HG03108 (cell line): ENCODE data around the gene SPATA33.
"Not testable (repeated sequence)": the region's sequence is repeated elsewhere in the genome, so short reads cannot be mapped to it uniquely, and the experiment has no call there.

Experiments used
- ATAC-seq: cut with Tn5 transposase; IDR thresholded peaks from one replicate; pipeline ENCODE4 v1.9.1; 2021; ENCODE audit warnings: moderate library complexity; ENCODE audit not compliant: unreplicated experiment

Gene SPATA33

DNA sequence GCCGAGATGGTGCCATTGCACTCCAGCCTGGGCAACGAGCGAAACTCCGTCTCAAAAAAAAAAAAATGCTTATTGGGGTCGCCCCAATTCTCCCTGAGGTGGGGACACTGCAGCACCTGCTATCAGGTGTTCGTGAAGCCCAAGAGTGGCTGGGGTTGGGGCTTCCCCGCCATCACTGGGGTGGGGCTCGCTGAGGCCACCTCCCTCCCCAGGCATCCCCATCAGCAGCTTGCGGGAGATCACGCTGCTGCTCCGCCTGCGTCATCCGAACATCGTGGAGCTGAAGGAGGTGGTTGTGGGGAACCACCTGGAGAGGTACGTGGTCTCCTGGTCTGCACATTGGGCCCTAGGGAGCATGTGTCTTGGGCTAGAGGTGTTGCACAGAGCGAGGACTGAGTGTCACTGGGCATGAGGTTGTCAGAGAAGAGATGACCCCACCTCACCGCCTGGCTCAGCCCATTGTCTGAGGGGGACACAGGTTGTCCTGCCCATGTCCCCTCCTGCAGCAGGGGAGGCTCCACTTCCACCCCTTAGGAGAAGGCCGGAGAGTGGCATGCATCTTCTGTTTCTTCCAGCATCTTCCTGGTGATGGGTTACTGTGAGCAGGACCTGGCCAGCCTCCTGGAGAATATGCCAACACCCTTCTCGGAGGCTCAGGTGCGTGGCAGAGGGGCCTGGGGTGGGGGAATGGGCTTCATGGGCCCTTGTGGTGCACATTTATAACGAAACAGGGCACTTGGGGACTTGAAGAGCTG lies 33.8 kb downstream of the SPATA33 start:
- no peak for ATAC-seq

DNA sequence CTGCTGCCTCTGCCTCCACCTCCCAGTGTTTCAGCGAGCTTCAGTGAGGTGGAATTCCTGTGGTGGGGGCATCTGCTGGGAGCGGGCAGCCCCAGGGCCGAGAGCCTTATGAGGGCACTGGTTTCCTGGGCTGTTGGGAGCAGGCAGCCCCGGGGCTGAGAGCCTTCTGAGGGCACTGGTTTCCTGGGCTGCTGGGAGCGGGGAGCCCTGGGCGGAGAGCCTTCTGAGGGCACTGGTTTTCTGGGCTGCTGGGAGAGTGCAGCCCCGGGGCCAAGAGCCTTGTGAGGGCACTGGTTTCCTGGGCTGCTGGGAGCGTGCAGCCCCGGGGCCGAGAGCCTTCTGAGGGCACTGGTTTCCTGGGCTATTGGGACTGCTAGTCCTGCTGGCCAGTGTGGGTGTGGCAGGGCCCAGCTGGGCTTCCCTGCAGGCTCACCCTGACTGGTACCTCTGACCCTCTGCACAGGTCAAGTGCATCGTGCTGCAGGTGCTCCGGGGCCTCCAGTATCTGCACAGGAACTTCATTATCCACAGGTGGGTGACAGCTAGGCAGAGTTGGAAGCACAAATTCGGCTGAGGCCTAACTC lies 34.4 kb downstream of the SPATA33 start:
- no peak for ATAC-seq

DNA sequence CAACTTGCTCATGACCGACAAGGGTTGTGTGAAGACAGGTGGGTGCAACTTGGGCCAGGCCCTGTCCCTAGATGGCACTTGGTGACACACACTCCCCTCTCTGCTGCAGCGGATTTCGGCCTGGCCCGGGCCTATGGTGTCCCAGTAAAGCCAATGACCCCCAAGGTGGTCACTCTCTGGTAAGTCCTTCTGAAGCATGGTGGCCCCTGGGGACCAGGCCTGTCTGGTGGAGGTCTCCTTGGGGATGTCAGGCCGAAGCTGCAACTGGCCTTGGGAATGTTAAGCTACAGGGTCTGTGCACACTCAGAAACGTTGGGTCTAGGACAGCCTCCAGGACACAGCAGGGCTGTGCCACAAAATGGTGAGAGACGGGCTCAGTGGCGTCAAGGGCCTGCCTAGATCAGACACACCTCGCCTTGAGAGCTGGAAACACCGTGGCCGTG lies 35.7 kb downstream of the SPATA33 start:
- ATAC-seq, result no peak

DNA sequence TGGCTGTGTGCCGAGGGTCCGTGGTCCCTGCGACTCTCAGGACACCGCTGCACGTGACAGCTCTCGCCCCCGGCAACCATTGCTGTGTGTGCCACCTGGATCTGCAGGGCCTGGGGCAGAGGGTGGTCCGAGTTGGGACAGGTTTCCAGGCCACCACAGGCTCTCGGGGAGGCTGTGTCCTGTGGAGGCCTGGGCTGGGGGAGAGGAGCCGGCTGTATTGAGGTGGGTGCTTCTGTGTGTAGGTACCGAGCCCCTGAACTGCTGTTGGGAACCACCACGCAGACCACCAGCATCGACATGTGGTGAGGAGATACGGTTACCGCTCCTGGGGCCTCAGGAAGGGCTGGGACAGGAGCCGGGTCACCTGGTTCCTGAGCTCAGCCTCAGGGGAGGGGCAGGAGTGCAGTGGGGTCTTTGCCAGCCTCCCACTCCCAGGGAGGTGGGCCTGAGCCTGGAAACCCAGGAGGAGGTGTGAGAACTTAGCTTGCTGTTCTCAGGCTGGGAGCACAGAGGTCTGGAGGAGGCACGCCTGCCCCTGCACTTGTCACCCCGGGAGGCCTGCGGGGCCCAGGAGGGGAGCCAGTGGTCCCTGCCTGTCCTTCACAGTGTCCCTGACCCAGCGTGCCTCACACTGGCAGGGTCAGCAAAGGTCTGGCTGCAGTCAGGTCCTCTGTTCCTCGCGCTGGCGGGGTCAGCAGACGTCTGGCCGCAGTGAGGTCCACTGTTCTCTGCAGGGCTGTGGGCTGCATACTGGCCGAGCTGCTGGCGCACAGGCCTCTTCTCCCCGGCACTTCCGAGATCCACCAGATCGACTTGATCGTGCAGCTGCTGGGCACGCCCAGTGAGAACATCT lies 36.5 kb downstream of the SPATA33 start:
- no peak for ATAC-seq

DNA sequence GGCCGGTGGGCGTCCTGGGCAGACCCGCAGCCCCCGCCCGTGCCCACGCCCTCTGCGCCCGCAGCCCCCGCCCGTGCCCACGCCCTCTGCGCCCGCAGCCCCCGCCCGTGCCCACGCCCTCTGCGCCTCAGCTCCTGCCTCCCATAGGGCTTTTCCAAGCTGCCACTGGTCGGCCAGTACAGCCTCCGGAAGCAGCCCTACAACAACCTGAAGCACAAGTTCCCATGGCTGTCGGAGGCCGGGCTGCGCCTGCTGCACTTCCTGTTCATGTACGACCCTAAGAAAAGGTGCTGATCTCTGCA lies 37.1 kb downstream of the SPATA33 start:
- ATAC-seq, result not testable (repeated sequence)

DNA sequence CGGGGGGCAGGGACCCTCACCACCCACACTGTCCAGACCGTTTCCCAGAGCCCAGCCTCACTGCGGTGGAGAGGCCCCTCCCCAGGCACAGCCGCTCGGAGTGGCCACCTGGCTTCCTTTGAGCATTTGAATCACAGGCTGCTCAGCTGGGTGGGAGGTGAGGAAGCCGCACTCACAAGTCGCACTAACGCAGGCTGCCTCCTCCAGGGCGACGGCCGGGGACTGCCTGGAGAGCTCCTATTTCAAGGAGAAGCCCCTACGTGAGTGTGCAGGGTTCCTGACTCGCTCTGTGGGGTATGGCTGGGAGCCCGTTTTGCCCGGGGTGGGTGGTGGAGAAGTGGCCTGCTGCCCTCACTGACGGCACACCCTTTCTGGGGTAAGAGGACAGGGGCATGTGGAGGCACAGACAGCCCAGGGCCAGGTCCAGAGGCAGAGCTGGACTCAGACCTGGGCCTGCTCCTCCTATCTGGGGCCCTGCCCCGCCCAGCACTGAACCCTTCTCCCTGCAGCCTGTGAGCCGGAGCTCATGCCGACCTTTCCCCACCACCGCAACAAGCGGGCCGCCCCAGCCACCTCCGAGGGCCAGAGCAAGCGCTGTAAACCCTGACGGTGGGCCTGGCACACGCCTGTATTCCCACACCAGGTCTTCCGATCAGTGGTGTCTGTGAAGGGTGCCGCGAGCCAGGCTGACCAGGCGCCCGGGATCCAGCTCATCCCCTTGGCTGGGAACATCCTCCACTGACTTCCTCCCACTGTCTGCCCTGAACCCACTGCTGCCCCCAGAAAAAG lies 37.6 kb downstream of the SPATA33 start:
- no peak for ATAC-seq

DNA sequence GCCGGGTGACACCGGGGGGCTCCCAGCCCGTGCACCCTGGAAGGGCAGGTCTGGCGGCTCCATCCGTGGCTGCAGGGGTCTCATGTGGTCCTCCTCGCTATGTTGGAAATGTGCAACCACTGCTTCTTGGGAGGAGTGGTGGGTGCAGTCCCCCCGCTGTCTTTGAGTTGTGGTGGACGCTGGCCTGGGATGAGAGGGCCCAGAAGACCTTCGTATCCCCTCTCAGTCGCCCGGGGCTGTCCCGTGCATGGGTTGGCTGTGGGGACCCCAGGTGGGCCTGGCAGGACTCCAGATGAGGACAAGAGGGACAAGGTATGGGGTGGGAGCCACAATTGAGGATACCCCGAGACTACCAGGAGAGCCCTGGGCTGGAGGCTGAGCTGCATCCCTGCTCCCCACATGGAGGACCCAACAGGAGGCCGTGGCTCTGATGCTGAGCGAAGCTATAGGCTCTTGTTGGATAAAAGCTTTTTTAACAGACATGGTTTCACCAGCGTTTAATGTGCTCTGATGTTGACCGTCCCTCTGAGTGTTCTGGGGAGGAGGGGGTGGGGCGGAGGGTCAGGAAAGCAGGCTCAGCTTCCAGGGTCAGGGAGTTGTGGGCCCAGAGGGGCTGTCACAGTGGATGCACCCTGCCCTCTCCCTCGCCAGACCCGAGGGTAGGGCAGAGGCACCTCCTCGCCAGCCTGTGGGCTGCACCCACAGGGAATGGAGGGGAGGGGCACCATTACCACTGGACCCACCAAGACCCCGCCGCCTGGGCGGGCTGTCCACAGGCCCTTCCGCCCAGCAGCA lies 38.4 kb downstream of the SPATA33 start:
- no peak for ATAC-seq

DNA sequence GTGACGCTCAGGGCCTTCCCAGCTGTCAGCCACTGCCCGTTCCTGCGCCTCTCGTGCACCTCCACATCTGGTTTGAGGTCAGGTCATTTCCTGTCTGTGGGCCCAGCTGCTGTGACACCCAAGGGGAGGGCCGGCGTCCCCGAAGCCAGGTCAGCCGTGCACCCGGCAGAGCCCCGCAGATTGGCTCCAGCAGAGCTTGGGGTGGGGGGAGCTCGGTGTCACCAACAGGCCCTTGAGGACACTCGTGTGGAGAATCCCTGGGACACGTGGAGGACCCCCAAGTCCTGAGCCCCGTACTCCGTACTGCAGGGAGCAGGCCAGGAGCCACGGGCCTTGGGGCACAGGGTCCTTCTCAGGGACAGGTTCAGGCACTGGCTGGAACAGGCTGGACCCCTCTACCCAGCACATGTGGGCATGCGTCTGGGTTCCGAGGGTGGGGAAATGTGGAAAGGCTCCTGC lies 39.1 kb downstream of the SPATA33 start:
- ATAC-seq, result no peak

DNA sequence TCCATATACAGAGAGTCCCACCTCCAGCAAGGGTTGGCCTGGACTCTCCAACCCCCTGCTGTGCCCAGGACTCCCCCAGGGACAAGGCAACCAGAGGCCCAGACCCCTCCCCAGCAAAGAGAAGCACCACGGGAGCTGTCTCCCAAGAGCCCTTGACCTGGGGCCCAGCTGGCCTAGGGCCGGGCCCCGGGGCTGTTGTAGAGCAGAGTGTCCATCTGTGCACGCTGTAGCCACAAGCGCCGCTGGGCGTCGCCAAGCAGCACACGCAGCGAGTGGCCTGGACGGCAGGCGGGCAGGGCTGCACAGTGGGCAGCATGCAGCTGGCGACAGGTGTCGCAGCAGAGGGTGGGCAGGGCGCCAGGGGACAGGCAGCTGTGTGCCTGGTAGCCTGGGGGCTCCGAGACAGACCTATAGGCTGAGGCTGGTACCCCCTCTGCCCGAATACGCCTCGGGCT lies 39.6 kb downstream of the SPATA33 start:
- no peak for ATAC-seq

DNA sequence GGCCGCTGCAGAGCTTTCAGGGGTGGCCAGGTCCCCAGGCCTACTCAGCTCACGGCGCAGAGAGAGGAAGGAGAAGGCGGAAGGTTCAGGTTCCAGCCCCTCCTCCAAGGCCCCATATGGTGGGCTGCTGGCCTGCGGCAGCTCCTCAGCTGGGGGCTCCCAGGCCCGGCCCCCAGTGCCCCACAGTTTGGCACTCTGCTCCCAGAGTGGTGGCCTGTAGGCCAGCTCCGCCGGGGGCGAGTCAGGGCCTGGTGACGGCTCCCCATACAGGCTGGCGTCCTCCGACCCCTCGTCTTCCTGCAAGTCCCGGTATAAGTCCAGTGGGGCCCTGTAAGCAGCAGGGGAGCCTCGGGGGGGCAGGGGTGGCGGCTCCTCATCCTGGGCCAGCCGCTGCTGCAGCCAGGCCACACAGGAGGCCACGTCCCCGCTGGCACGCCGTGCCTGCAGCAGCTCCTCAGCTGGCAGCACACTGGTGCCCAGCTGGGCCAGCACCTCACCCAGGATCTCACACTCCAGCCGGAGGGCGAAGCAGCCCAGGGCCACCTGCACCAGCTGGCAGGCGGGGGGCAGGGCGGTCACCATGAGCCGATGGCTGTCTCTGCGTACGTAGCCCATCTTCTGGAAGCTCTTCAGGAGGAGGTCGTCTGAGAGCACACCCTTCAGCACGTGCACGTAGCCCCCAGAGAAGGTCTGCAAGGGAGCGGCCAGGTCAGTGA lies 40.1 kb downstream of the SPATA33 start:
- ATAC-seq, result no peak

DNA sequence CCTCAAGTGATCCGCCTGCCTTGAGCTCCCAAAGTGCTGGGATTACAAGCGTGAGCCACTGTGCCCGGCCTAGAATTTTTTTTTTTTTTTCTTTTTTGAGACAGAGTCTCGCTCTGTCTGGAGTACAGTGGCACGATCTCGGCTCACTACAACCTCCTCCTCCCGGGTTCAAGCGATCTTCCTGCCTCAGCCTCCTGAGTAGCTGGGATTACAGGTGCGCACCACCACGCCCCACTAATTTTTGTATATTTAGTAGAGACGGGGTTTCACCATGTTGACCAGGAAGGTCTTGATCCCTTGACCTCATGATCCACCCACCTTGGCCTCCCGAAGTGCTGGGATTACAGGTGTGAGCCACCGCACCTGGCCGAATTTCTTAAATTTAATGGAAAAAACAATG lies 41.1 kb downstream of the SPATA33 start:
- not testable (repeated sequence) for ATAC-seq

DNA sequence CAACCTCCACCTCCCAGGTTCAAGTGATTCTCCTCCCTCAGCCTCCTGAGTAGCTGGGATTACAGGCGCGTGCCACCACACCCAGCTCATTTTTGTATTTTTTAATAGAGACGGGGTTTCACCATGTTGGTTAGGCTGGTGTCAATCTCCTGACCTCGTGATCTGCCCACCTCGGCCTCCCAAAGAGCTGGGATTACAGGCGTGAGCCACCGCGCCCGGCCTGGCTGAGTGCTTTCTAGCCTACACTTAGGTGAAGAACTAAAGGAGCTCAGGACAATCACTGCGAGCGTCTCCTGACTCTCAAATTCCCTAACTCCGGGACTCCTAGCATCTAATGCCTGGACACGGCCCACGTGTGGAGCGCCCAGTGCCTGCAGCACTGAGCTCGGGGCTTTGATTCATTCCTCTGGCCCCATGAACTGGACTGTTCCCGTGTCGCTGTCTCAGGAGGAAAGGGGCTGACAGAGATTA lies 42.0 kb downstream of the SPATA33 start:
- not testable (repeated sequence) for ATAC-seq

DNA sequence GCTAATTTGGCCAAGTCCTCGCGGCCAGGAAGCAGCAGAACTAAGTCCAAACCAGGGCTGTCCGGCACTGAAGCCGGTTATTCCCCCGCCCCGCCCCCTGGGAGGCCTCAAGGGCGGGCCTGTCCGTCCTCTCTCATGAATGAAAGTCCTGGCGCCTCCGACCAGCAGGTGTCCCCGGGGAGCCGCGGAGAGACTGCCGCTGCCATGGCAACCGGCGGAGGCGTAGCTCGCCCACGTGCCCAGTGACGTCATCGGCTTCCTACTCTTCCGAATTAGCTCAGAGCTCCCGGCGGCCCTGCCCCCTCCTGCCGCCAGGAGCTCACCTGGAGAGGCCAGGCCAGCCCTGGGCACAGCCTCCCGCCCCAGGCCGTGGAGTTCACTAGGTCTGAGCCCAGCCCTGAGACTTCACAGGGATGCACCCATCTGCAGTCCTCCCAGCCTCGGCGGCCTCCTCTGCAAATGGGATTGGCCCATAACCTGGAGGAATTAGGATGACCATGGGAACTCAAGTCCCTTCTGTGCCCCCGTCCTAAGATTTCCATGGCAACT lies 42.5 kb downstream of the SPATA33 start:
- ATAC-seq, result peak; percentile 39

DNA sequence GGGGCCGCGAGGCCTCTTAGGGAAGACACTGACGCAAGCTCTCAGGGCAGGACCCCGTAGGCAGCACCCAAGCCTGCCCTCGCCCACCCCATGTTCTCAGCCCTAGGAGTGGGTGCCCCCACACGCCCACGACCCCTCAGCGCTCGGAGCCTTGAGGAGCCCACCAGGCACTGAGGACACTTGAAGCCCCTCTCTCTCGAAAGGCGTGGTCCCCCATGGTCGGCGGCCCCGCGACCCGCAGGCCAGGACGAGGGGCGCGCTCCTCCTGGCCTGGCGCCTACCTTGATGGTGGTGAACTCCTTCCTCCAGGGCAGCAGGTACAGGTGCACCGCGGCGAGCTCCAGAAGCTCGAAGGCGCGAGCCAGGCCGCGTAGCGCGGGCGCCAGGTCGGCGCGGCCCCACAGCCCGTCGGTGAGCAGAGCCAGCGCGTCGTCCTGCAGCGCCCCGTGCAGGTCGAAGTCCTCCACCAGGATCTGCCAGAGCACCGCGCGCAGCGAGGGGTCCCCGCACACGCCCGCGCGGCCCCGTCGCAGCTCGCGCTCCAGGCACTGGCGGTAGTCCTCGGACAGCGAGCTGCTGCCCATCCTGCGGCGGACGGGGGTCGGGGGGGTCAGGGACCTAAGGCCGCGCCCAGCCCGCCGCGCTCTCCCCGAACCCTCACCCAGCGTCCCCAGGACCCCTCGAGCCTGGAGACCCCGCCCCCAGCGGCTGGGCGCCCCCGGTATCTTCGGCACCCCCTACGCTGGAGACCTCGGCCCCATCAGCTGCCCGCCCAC lies 43.2 kb downstream of the SPATA33 start:
- ATAC-seq, result no peak

DNA sequence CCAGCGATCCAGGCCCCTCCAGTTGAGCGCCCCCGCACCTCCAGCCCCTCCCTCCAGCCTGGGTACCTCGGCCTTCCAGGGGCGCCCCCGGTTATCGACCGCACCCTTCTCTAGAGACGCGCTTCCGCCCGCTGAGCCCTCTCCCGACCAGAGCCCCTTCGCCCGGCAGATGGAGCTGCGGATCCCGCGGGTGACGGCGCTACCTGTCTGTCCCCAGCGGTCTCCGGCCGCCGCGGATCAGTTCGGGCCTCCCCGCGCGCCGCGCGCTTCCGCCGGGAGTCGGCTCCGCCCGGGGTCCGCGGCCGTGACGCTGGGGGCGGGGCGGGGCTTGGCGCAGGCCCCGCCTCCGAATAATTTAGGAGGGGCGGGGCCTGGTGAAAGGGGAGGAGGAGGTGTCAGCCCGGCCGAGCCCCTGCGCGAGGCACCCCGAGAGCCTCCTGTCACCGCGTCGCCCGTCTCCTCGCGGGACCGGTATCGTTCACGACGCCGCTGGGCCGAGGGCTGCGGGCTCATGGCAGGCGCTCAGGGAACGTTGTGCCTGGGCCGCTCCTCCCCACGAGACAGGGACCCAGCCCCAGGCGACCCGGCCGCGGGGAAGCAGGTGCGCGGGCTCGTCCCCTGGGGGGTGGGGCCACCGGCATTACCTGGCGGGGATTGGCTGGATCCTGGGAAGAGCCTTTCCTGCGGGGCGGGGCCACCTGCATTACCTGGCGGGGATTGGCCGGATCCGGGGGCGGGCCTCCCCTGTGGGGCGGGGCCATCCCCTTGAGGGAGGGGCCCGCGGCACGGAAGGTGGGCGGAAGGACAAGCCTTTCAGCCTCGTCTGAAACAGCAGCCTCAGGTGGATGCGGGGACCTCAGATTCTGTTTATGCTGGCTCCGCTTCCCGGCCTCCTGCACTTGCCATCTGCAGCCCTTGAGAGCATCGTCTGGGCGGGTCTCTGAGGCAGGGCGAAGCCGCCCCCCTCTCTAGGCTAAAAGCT lies 44.1 kb downstream of the SPATA33 start, which contains the start of gene SPATA2L:
SPATA2L (minus strand) TSS at position 281 of the 982 bp plus-strand sequence. CDS start 473 bp downstream, outside the sequence.
- peak; percentile 57 for ATAC-seq

DNA sequence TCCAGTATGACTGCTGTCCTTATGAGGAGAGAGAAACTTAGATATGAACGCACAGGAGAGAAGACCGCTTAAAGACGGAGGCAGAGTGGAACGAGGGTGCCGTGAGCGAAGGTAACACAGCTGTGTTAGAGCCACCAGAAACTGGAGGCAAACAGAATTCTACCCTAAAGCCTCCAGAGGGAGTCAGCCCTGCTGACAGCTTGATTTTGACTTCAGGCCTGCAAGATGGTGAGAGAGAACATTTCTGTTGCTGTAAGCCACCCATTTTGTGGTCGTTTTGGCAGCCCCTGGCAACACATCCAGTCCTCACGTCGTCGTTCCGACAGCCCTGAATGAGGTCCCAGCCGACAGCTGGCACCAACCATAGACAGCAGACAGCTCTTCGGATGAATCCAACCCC lies 46.6 kb downstream of the SPATA33 start:
- ATAC-seq, result no peak

DNA sequence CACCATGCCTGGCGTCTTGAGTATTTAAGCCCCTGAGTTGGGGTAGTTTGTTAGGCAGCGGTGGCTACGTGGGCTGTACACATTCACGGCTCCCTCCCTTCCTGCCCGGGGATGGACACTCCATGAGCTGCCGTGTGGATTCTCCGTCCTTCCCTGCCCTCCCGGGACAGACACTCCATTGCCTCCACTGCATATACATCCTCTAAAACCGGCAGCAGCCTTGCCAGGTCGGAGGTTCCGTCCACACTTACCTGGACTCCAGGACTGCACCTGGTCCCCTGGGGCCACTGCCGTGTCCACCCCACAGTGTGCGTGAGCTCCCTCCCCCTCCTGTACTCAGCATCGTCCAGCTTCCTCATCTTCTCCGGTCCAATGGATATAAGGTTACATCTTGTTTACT lies 47.4 kb downstream of the SPATA33 start:
- no peak for ATAC-seq
